SU-DHL-6 (cell line): Measurements from ENCODE around the gene PTPRC.

ENCODE experiments used
- H2AFZ ChIP-seq: fragments of 200-600 bp; sonication (generic); 2 replicates; pipeline ENCODE4 v1.6.1; 2014; ENCODE audit warnings: low read depth, mild to moderate bottlenecking, moderate library complexity, mixed read lengths, antibody characterized with exemption, low read length; ENCODE audit not compliant: severe bottlenecking
- H3F3A ChIP-seq: fragments of 200-600 bp; shearing (Covaris generic); 2 replicates; pipeline ENCODE4 v1.6.0; 2016; ENCODE audit warnings: antibody characterized with exemption, mild to moderate bottlenecking; ENCODE audit not compliant: insufficient read depth
- H3K27ac ChIP-seq: fragments of 200-600 bp; sonication (generic); 2 replicates; pipeline ENCODE4 v1.5.1; 2016; ENCODE audit warnings: low read depth, mild to moderate bottlenecking, low read length, moderate library complexity, mixed read lengths
- H3K27me3 ChIP-seq: fragments of 200-600 bp; sonication (generic), shearing (Covaris generic); 2 replicates; pipeline ENCODE4 v1.6.0; 2014; ENCODE audit warnings: mild to moderate bottlenecking, low read length
- H3K36me3 ChIP-seq: fragments of 200-600 bp; sonication (generic); 2 replicates; pipeline ENCODE4 v1.6.1; 2014; ENCODE audit warnings: mild to moderate bottlenecking, low read length, mixed read lengths
- H3K4me2 ChIP-seq: fragments of 300-600, 200-600 bp; shearing (Covaris generic), sonication (generic); 2 replicates; pipeline ENCODE4 v1.6.0; 2014; ENCODE audit warnings: low read length, low read depth, mild to moderate bottlenecking; ENCODE audit not compliant: poor library complexity, severe bottlenecking
- H3K4me3 ChIP-seq: fragments of 200-600 bp; sonication (generic); 2 replicates; pipeline ENCODE4 v1.5.1; 2014; ENCODE audit warnings: antibody characterized with exemption, low read length, mild to moderate bottlenecking, mixed read lengths; ENCODE audit not compliant: insufficient read depth, poor library complexity, severe bottlenecking
- H3K79me2 ChIP-seq: fragments of 200-600 bp; sonication (generic); 2 replicates; pipeline ENCODE4 v1.6.1; 2014; ENCODE audit warnings: mild to moderate bottlenecking, low read length, moderate library complexity; ENCODE audit not compliant: insufficient read depth
- H3K9ac ChIP-seq: fragments of 200-600 bp; sonication (generic); 2 replicates; pipeline ENCODE4 v1.7.0; 2014; ENCODE audit warnings: mild to moderate bottlenecking, low read length
- H3K9me2 ChIP-seq: fragments of 200-600 bp; sonication (generic); replicated peaks from 2 replicates; pipeline ENCODE4 v1.6.1; 2014; ENCODE audit warnings: low read length; ENCODE audit not compliant: insufficient read depth
- H3K9me3 ChIP-seq: fragments of 200-600 bp; sonication (generic); 2 replicates; pipeline ENCODE4 v1.6.1; 2014; ENCODE audit warnings: low read length, mixed read lengths; ENCODE audit not compliant: insufficient read depth
- H4K20me1 ChIP-seq: fragments of 200-600 bp; sonication (generic); 2 replicates; pipeline ENCODE4 v1.6.1; 2014; ENCODE audit warnings: low read depth, mild to moderate bottlenecking, antibody characterized with exemption, low read length, moderate library complexity, mixed read lengths
- EZH2phosphoT487 ChIP-seq: fragments of 200-600 bp; sonication (generic), shearing (Covaris generic); conservative IDR thresholded peaks from 2 replicates; pipeline ENCODE4 v1.6.1; 2018; ENCODE audit warnings: mild to moderate bottlenecking, antibody characterized with exemption, low read length, moderate library complexity, mixed read lengths
- TF ChIP-seq, protein P1 (sequence below): fragments of 200-600 bp; sonication (generic); IDR thresholded peaks from one replicate; pipeline ENCODE4 v1.5.1; 2017; ENCODE audit warnings: antibody characterized with exemption, mild to moderate bottlenecking, low read length, moderate library complexity; ENCODE audit not compliant: insufficient read depth, poor library complexity, severe bottlenecking

The PTPRC gene

DNA sequence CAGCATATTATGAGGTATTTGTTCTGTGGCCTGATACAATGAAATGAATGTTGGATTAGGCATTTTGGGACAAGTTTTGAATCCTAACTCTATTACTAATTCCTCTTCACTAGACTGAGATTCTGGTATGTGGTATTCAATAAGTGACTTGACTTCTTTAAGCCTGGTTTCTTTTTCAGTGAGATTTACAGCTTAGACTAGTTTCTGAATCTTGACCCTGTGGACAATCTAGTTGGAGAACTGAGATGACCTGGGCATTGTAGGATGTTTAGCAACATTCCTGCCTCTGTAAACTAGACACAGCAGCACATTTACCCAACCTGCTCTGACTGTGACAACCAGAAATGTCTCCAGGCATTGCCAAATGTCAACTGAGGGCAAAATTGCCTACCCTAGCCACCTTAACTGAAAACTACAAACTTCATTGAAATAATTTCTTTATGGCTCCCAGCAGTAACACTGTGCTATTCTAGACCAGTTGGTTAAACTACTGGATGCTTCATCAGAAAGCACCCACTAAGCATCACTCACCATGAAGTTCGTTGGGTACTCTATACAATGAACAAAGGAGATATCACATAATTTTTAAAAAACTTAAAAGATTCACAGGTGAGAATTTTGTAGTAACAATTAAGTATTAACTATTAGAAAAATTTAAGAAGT, 16.8 kb downstream of the PTPRC start:
- peak overlapping the region; percentile 99 for H3K4me2 ChIP-seq
- peak overlapping the region; percentile 26 for H3K9ac ChIP-seq
- H3K27ac ChIP-seq, result peak overlapping the region; percentile 100
- H3K27me3 ChIP-seq, result no peaks in the 10 kb centered on the region
- H3K4me3 ChIP-seq, result peak overlapping the region; percentile 21
- no peaks in the 10 kb centered on the region for H3K9me3 ChIP-seq
- H4K20me1 ChIP-seq, result no peaks in the 10 kb centered on the region
- no peaks in the 10 kb centered on the region for H3K9me2 ChIP-seq
- H2AFZ ChIP-seq, result no peak overlapping the region
- peaks cover 92% of the 10 kb centered on the region for H3F3A ChIP-seq
- no peak for TF ChIP-seq EZH2phosphoT487
- TF ChIP-seq, protein P1, sequence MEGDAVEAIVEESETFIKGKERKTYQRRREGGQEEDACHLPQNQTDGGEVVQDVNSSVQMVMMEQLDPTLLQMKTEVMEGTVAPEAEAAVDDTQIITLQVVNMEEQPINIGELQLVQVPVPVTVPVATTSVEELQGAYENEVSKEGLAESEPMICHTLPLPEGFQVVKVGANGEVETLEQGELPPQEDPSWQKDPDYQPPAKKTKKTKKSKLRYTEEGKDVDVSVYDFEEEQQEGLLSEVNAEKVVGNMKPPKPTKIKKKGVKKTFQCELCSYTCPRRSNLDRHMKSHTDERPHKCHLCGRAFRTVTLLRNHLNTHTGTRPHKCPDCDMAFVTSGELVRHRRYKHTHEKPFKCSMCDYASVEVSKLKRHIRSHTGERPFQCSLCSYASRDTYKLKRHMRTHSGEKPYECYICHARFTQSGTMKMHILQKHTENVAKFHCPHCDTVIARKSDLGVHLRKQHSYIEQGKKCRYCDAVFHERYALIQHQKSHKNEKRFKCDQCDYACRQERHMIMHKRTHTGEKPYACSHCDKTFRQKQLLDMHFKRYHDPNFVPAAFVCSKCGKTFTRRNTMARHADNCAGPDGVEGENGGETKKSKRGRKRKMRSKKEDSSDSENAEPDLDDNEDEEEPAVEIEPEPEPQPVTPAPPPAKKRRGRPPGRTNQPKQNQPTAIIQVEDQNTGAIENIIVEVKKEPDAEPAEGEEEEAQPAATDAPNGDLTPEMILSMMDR, result no peak
- peaks cover 25% of the 10 kb centered on the region for H3K36me3 ChIP-seq
- H3K79me2 ChIP-seq, result peaks cover 99% of the 10 kb centered on the region

DNA sequence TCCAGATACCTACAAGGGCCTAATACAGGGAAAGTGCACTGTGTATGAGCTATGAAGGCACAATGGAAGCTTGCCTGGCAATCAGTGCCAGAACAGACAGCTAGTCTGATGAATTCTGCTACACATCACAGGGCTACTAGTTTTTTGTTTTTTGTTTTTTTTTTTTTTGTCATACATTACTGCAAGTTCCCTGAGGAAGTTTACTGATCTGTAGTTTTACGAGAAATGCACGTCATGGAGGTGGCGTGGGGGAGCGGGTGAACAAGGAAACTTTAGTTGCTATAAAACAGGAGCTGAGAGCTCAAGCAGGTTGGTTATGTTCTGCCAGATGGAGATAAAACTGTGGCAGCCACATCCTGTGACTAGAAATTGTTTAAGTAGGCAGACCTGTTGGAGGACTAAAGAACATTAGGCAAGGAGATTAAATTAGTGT, 17.7 kb downstream of the PTPRC start:
- H3K9me3 ChIP-seq, result no peaks in the 10 kb centered on the region
- no peaks in the 10 kb centered on the region for H3K27me3 ChIP-seq
- peak overlapping the region; percentile 99 for H3K4me2 ChIP-seq
- H3K9me2 ChIP-seq, result no peaks in the 10 kb centered on the region
- peaks cover 29% of the 10 kb centered on the region for H3K36me3 ChIP-seq
- H2AFZ ChIP-seq, result no peak overlapping the region
- H4K20me1 ChIP-seq, result no peaks in the 10 kb centered on the region
- peak overlapping the region; percentile 26 for H3K4me3 ChIP-seq
- peaks cover 98% of the 10 kb centered on the region for H3K79me2 ChIP-seq
- no peak for TF ChIP-seq EZH2phosphoT487
- TF ChIP-seq, protein P1, result no peak
- peak overlapping the region; percentile 100 for H3K27ac ChIP-seq
- H3F3A ChIP-seq, result peaks cover 91% of the 10 kb centered on the region
- peak overlapping the region; percentile 46 for H3K9ac ChIP-seq

DNA sequence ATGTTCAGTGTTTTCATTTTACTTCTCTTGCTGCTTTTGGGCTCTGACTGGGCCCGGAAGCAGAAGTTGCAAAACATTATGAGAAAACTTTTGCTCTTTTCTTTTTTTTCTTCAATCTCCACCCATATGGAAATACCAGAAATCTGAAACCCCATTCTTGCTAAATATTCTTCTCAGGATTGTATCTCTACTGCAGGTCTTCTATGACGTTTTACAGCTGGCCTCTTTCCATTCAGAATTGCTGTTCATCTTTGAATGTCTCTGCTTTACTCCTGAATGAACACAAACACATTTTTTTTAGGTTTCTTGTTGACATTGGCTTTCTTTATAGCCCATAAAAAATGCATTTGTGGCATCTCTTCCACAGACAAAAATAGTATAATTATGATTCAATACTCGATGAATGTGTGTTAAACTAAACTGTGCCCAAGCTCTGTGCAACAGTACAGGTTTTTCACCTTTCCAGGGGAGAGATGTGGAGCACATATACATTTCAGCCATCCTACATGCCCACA, 18.8 kb downstream of the PTPRC start:
- Histone ChIP-seq H3K79me2 (peaks cover 97% of the 10 kb centered on the region), H3K9me2 (no peaks in the 10 kb centered on the region), H3K36me3 (peaks cover 31% of the 10 kb centered on the region), H3F3A (peaks cover 91% of the 10 kb centered on the region), H4K20me1 (no peaks in the 10 kb centered on the region), H3K4me2 (peak overlapping the region; percentile 99), H3K27ac (peak overlapping the region; percentile 100), H3K9me3 (no peaks in the 10 kb centered on the region), H2AFZ (no peak overlapping the region), H3K4me3 (no peak overlapping the region), H3K27me3 (no peaks in the 10 kb centered on the region), H3K9ac (peak overlapping the region; percentile 27)
- TF ChIP-seq, protein P1, result no peak
